NT2/D1 (cell line): ENCODE data around the gene ITSN1.

Experiments
- YY1 ChIP-seq: IDR thresholded peaks from 2 replicates; pipeline ENCODE4 v1.6.1; 2011; ENCODE audit not compliant: insufficient read length, insufficient read depth
- ZNF274 ChIP-seq: IDR thresholded peaks from 2 replicates; pipeline ENCODE4 v1.6.1; 2011; ENCODE audit warnings: mild to moderate bottlenecking, low read depth, low read length

GRCh38 chr21:33685613-33686197, 43.4 kb downstream of the ITSN1 start:
- TF ChIP-seq YY1 (no peak), ZNF274 (no peak)
